Measurements from ENCODE around the gene SV2A. TPM values are rescaled to one million over a fixed set of nuclear protein-coding genes. Genes with fewer than 3 reads are reported as not detected.
"Not testable (repeated sequence)": the region's sequence is repeated elsewhere in the genome, so short reads cannot be mapped to it uniquely, and the experiment has no call there.

The SV2A gene
- total and polyA plus RNA-seq, 4 donors: 0.94 to 2.4 (median 1.6) TPM

- not testable (repeated sequence) for H3K9me3 ChIP-seq (ENCODE audit: control insufficient read depth in 4 of 4, insufficient read depth in 3 of 4, low read length in 3 of 4); H3K4me1 ChIP-seq (ENCODE audit: control insufficient read depth in 5 of 5, insufficient read depth in 5 of 5, low read length in 5 of 5); H3K36me3 ChIP-seq (ENCODE audit: control insufficient read depth in 4 of 4, insufficient read depth in 4 of 4, low read length in 4 of 4); H3K9ac ChIP-seq (ENCODE audit: insufficient read depth in 1 of 2, low read length in 2 of 2); H3K27ac ChIP-seq (ENCODE audit: low read depth in 1 of 2, low read length in 1 of 2); DNase-seq; ATAC-seq (ENCODE audit: insufficient read depth, low FRiP score); H3K27me3 ChIP-seq (ENCODE audit: control insufficient read depth in 3 of 3, insufficient read depth in 3 of 3, low read length in 2 of 3); H3K4me3 ChIP-seq
- WGBS, 2 donors: no CpG with 5 or more reads among the region's 15 CpGs
These were observed 57.4 kb downstream of the SV2A start for GRCh38 chr1:149860271-149860670.

Other genes with a start within 250 kb of the SV2A start
- 10 to 100 TPM; 11.5 to 25.8 TPM for gene FCGR1A, start 135.2 kb downstream of the SV2A start, total RNA-seq
- gene FCGR1A, start 135.2 kb downstream of the SV2A start, polyA plus RNA-seq: 10 to 100 TPM; 78.0 to 94.4 TPM
- gene BOLA1, start 18.3 kb downstream of the SV2A start, total RNA-seq: 10 to 100 TPM; 12.5 to 14.2 TPM
- gene BOLA1, start 18.3 kb downstream of the SV2A start, polyA plus RNA-seq: 10 to 100 TPM; 16.8 to 28.5 TPM
- gene SF3B4, start 10.0 kb upstream of the SV2A start, total RNA-seq: 10 to 100 TPM; 19.6 to 48.1 TPM
- gene SF3B4, start 10.0 kb upstream of the SV2A start, polyA plus RNA-seq: 10 to 100 TPM; 37.2 to 38.3 TPM
- 10 to 100 TPM; 10.1 to 11.2 TPM for gene MTMR11, start 19.0 kb upstream of the SV2A start, total RNA-seq
- 1 to 10 TPM; 6.9 to 7.7 TPM for gene MTMR11, start 19.0 kb upstream of the SV2A start, polyA plus RNA-seq
- gene OTUD7B, start 92.9 kb upstream of the SV2A start, total RNA-seq: 10 to 100 TPM; 26.4 to 28.3 TPM
- 1 to 10 TPM; 4.0 to 7.9 TPM for gene OTUD7B, start 92.9 kb upstream of the SV2A start, polyA plus RNA-seq
- 10 to 100 TPM; 31.0 to 86.7 TPM for gene VPS45, start 149.9 kb upstream of the SV2A start, total RNA-seq
- 10 to 100 TPM; 16.3 to 21.1 TPM for gene VPS45, start 149.9 kb upstream of the SV2A start, polyA plus RNA-seq
- 10 to 100 TPM; 41.6 to 60.6 TPM for gene PLEKHO1, start 232.1 kb upstream of the SV2A start, total RNA-seq
- 10 to 100 TPM; 59.7 to 88.0 TPM for gene PLEKHO1, start 232.1 kb upstream of the SV2A start, polyA plus RNA-seq

Data from lung (tissue), 10 donors.